Left lung (tissue), 10 donors: ENCODE results near the gene BHLHE23. TPM values are rescaled to one million over a fixed set of nuclear protein-coding genes. Genes with fewer than 3 reads are reported as not detected.

ENCODE experiments used
- ATAC-seq: fragments of 200-7000 bp; cut with Tn5 transposase; one replicate; pipeline ENCODE4 v1.9.1; 2020; ENCODE audit warnings: moderate library complexity
- DNase-seq, 4 donors: peaks; one replicate each; pipeline ENCODE4 v3.0.0-alpha.2; 2013 to 2020
- H3K27ac ChIP-seq, 2 donors: fragments of 200-600 bp; sonication (generic) in 1 of 2; one replicate each; pipeline versions ENCODE4 v1.5.0 to v1.8.0; 2020 to 2021
- H3K27me3 ChIP-seq, 2 donors: fragments of 200-600 bp; sonication (generic) in 1 of 2; one replicate each; pipeline versions ENCODE4 v1.5.0 to v1.8.0; 2020 to 2021
- H3K36me3 ChIP-seq, 2 donors: fragments of 200-600 bp; sonication (generic) in 1 of 2; one replicate each; pipeline versions ENCODE4 v1.5.0 to v1.8.0; 2020 to 2021
- H3K4me1 ChIP-seq, 2 donors: fragments of 200-600 bp; one replicate each; pipeline ENCODE4 v1.8.0; 2021
- H3K4me3 ChIP-seq, 2 donors: fragments of 200-600 bp; sonication (generic) in 1 of 2; one replicate each; pipeline versions ENCODE4 v1.5.0 to v1.8.0; 2020 to 2021; ENCODE audit warnings: mild to moderate bottlenecking in 1 of 2
- H3K9me3 ChIP-seq, 2 donors: fragments of 200-600 bp; sonication (generic) in 1 of 2; one replicate each; pipeline versions ENCODE4 v1.5.0 to v1.8.0; 2020 to 2021
- CTCF ChIP-seq, 2 donors: fragments of 200-600 bp; sonication (generic) in 1 of 2; IDR thresholded peaks; one replicate each; pipeline versions ENCODE4 v1.5.0 to v1.8.0; 2021; ENCODE audit warnings: antibody characterized with exemption in 2 of 2
- intact Hi-C, 2 donors: fragments of 100-400 bp; cut with DNase I; formaldehyde crosslinking; loops; one replicate each; pipeline versions ENCODE4 v1.11.2 to v1.14.2; 2022
- polyA plus RNA-seq, 6 donors: library from polyadenylated mRNA; unstranded; fragments of 120-200 nt; gene quantifications; one replicate each; pipeline ENCODE4 v1.2.1, GENCODE V29; 2013; ENCODE audit not compliant: insufficient read length in 6 of 6
- total RNA-seq, 2 donors: library from RNA; stranded (reverse); fragmentation: NEBNext Ultra II Directional; extraction: Animal tissue kit (Norgen Biotek cat#: 25700); gene quantifications; one replicate each; pipeline ENCODE4 v1.2.1, GENCODE V29; 2021
- donor health status: DM: no; HTN: yes; CAD: no.
- donor health status: DM: no; HTN: no; CAD: no.

BHLHE23 gene
- total and polyA plus RNA-seq, 8 donors = not detected

- Histone ChIP-seq H3K9me3 (no peaks in the 10 kb centered on the region), H3K27ac (no peak overlapping the region), H3K4me1 (no peaks in the 10 kb centered on the region), H3K36me3 (no peaks in the 10 kb centered on the region), H3K27me3 (peaks cover 36 to 100% of the 10 kb centered on the region in 2 donors), H3K4me3 (no peak overlapping the region)
- DNase-seq (peak in 1 of 4 donors; percentile 49), ATAC-seq (no peak)
- intact Hi-C loops = no loop called here
- no peak for TF ChIP-seq CTCF (IDR thresholded peaks at IDR 0.05)
Measured at GRCh38 chr20:63021356-63022321, 14.9 kb upstream of the BHLHE23 start.

- intact Hi-C loops = no loop called here
- Histone ChIP-seq H3K36me3 (no peaks in the 10 kb centered on the region), H3K27me3 (peaks cover 35 to 100% of the 10 kb centered on the region in 2 donors), H3K4me1 (no peaks in the 10 kb centered on the region), H3K9me3 (no peaks in the 10 kb centered on the region), H3K27ac (no peak overlapping the region), H3K4me3 (no peak overlapping the region)
- ATAC-seq (no peak), DNase-seq (peak in 1 of 4 donors; percentile 30)
- no peak for TF ChIP-seq CTCF (IDR thresholded peaks at IDR 0.05)
Measured at GRCh38 chr20:63020681-63021080, 13.9 kb upstream of the BHLHE23 start.

- ATAC-seq = no peak
- H3K27me3 ChIP-seq = peaks cover 47 to 100% of the 10 kb centered on the region in 2 donors
Measured at GRCh38 chr20:63017826-63018411, 11.2 kb upstream of the BHLHE23 start.

GRCh38 chr20:63017076-63017825 lies 10.5 kb upstream of the BHLHE23 start:
- H3K4me1 ChIP-seq = no peaks in the 10 kb centered on the region
- H3K4me3 ChIP-seq = no peak overlapping the region
- no peaks in the 10 kb centered on the region for H3K36me3 ChIP-seq
- intact Hi-C loops = no loop called here
- peak in 1 of 4 donors; percentile 70 for DNase-seq
- peaks cover 0 to 11% of the 10 kb centered on the region in 2 donors for H3K9me3 ChIP-seq
- ATAC-seq = no peak
- peaks cover 43 to 100% of the 10 kb centered on the region in 2 donors for H3K27me3 ChIP-seq
- no peak for TF ChIP-seq CTCF (IDR thresholded peaks at IDR 0.05)
- no peak overlapping the region for H3K27ac ChIP-seq

More at GRCh38 chr20:63017826-63018411, 11.2 kb upstream of the BHLHE23 start:
- peaks cover 0 to 8% of the 10 kb centered on the region in 2 donors for H3K9me3 ChIP-seq
- H3K4me1 ChIP-seq = no peaks in the 10 kb centered on the region
- intact Hi-C loops = no loop called here
- no peak overlapping the region for H3K27ac ChIP-seq
- H3K4me3 ChIP-seq = no peak overlapping the region
- H3K36me3 ChIP-seq = no peaks in the 10 kb centered on the region
- peak in 1 of 4 donors; percentile 76 for DNase-seq
- no peak for TF ChIP-seq CTCF (IDR thresholded peaks at IDR 0.05)
